ENCODE results near the gene GEMIN4.
"Not testable (repeated sequence)": the region's sequence is repeated elsewhere in the genome, so short reads cannot be mapped to it uniquely, and the experiment has no call there.

DNA sequence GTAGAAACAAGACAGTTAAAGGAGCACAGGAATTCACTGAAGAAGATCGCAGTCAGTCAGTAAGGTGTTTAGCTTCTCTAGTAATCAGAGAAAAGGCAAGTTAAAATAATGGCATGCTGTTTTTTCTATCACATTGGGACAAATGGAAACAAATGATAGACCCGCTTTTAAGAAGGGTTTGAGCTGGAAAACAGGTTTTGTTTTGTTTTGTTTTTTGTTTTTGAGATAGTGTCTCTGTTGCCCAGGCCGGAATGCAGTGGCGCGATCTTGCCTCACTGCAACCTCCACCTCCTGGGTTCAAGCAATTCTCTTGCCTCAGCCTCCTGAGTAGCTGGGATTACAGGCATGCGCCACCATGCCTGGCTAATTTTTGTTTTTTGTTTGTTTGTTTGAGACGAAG is 33.8 kb upstream of the GEMIN4 start:
- TF ChIP-seq, protein P1, sequence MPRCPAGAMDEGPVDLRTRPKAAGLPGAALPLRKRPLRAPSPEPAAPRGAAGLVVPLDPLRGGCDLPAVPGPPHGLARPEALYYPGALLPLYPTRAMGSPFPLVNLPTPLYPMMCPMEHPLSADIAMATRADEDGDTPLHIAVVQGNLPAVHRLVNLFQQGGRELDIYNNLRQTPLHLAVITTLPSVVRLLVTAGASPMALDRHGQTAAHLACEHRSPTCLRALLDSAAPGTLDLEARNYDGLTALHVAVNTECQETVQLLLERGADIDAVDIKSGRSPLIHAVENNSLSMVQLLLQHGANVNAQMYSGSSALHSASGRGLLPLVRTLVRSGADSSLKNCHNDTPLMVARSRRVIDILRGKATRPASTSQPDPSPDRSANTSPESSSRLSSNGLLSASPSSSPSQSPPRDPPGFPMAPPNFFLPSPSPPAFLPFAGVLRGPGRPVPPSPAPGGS (IDR thresholded peaks at IDR 0.05): not testable (repeated sequence)
- TF ChIP-seq ZSCAN20 (CRISPR knock-in tag; IDR thresholded peaks at IDR 0.05); FOSL2 (IDR thresholded peaks at IDR 0.05); FOSL2 (CRISPR knock-in tag; IDR thresholded peaks at IDR 0.05); BHLHE40 (IDR thresholded peaks at IDR 0.05; ENCODE audit: low read depth, low read length); ZNF302 (CRISPR knock-in tag; IDR thresholded peaks at IDR 0.05); RFX5 (IDR thresholded peaks at IDR 0.05); JUNB (IDR thresholded peaks at IDR 0.05); MYC (IDR thresholded peaks at IDR 0.05; ENCODE audit: borderline replicate concordance, low read length); POLR2A (IDR thresholded peaks at IDR 0.05; ENCODE audit: low read length); CBX2 (IDR thresholded peaks at IDR 0.05; ENCODE audit: borderline replicate concordance, low read depth): not testable (repeated sequence)
- TF ChIP-seq, protein P2, sequence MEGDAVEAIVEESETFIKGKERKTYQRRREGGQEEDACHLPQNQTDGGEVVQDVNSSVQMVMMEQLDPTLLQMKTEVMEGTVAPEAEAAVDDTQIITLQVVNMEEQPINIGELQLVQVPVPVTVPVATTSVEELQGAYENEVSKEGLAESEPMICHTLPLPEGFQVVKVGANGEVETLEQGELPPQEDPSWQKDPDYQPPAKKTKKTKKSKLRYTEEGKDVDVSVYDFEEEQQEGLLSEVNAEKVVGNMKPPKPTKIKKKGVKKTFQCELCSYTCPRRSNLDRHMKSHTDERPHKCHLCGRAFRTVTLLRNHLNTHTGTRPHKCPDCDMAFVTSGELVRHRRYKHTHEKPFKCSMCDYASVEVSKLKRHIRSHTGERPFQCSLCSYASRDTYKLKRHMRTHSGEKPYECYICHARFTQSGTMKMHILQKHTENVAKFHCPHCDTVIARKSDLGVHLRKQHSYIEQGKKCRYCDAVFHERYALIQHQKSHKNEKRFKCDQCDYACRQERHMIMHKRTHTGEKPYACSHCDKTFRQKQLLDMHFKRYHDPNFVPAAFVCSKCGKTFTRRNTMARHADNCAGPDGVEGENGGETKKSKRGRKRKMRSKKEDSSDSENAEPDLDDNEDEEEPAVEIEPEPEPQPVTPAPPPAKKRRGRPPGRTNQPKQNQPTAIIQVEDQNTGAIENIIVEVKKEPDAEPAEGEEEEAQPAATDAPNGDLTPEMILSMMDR (IDR thresholded peaks at IDR 0.05): not testable (repeated sequence)
- TF ChIP-seq, protein P3, sequence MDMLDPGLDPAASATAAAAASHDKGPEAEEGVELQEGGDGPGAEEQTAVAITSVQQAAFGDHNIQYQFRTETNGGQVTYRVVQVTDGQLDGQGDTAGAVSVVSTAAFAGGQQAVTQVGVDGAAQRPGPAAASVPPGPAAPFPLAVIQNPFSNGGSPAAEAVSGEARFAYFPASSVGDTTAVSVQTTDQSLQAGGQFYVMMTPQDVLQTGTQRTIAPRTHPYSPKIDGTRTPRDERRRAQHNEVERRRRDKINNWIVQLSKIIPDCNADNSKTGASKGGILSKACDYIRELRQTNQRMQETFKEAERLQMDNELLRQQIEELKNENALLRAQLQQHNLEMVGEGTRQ (IDR thresholded peaks at IDR 0.05): not testable (repeated sequence)
